Ishikawa (cell line): ENCODE measurements around the gene RHBDD1.

Source experiments
- FOXM1 ChIP-seq: IDR thresholded peaks from 2 replicates; pipeline ENCODE4 v1.6.1; 2012; ENCODE audit warnings: low read depth, borderline replicate concordance
- NFIC ChIP-seq: IDR thresholded peaks from 2 replicates; pipeline ENCODE4 v1.6.1; 2012
- REST ChIP-seq: IDR thresholded peaks from 2 replicates; pipeline ENCODE4 v1.6.1; 2012; ENCODE audit warnings: low read depth, mild to moderate bottlenecking

GRCh38 chr2:226865710-226866109 is 29.9 kb downstream of the RHBDD1 start:
- TF ChIP-seq NFIC, result no peak
- TF ChIP-seq FOXM1, result no peak
- no peak for TF ChIP-seq REST
